B cell (primary cell): Measurements from ENCODE around the gene MRPL4.

Experiments
- EZH2 ChIP-seq: IDR thresholded peaks from 2 replicates; pipeline ENCODE4 v1.6.1; 2012; ENCODE audit warnings: borderline replicate concordance, low read depth, mild to moderate bottlenecking, moderate library complexity, low read length; ENCODE audit not compliant: insufficient read depth, poor library complexity, severe bottlenecking
- TF ChIP-seq, protein P1 (sequence below): fragments of 200-600 bp; IDR thresholded peaks from one replicate; pipeline ENCODE4 v1.8.0; 2022; ENCODE audit warnings: antibody characterized with exemption, mild to moderate bottlenecking

DNA sequence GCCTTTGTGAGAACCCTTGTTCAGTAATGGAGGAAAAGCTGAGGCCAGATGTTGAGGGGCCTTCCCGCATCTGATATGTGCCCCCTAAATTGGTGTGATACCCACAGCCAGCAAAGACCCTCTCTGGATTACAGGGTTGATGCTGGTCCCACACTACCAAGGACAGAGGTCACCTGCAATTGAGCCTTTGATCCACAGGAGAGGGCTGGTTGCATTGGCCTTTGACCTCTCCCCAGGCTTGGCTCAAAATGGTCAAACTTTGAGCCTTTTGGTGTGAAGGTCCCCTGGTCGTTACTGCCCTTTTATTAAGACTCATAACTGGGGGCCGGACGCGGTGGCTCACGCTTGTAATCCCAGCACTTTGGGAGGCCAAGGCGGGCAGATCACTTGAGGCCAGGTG lies 8.4 kb upstream of the MRPL4 start:
- TF ChIP-seq, protein P1, sequence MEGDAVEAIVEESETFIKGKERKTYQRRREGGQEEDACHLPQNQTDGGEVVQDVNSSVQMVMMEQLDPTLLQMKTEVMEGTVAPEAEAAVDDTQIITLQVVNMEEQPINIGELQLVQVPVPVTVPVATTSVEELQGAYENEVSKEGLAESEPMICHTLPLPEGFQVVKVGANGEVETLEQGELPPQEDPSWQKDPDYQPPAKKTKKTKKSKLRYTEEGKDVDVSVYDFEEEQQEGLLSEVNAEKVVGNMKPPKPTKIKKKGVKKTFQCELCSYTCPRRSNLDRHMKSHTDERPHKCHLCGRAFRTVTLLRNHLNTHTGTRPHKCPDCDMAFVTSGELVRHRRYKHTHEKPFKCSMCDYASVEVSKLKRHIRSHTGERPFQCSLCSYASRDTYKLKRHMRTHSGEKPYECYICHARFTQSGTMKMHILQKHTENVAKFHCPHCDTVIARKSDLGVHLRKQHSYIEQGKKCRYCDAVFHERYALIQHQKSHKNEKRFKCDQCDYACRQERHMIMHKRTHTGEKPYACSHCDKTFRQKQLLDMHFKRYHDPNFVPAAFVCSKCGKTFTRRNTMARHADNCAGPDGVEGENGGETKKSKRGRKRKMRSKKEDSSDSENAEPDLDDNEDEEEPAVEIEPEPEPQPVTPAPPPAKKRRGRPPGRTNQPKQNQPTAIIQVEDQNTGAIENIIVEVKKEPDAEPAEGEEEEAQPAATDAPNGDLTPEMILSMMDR = no peak
- TF ChIP-seq EZH2 = no peak
